ENCODE results near the gene SELENOP.
"Not testable (repeated sequence)": the region's sequence is repeated elsewhere in the genome, so short reads cannot be mapped to it uniquely, and the experiment has no call there.

SELENOP gene

GRCh38 chr5:42826757-42827515 lies 15.2 kb upstream of the SELENOP start:
- no peak for DNase-seq (ENCODE audit: low spot score)

- DNase-seq (ENCODE audit: low spot score), result no peak
Observed at GRCh38 chr5:42825422-42826148, 13.9 kb upstream of the SELENOP start.

GRCh38 chr5:42824347-42824976 lies 12.8 kb upstream of the SELENOP start:
- DNase-seq (ENCODE audit: low spot score), result no peak

- DNase-seq (ENCODE audit: low spot score), result no peak
Observed at GRCh38 chr5:42822548-42822947, 10.9 kb upstream of the SELENOP start.

GRCh38 chr5:42819745-42820144 lies 8.1 kb upstream of the SELENOP start:
- DNase-seq (ENCODE audit: low spot score), result no peak

GRCh38 chr5:42816546-42816945 lies 4.9 kb upstream of the SELENOP start:
- DNase-seq (ENCODE audit: low spot score), result not testable (repeated sequence)

DNA sequence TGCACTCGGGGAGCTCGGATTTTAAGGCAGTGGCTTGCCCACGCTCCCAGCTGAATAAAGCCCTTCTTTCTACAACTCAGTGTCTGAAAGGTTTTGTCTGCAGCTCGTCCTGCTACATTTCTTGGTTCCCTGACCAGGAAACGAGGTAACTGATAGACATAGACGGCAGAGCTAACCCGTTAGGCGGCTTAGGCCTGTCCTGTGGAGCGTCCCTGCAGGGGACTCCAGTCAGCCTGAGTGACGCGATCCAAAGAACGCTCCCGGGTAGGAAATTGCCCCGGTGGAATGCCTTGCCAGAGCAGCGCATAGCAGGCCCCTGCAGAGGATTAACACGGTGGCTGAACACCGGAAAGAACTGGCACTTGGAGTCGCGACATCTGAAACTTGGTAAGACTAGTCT lies 1.8 kb upstream of the SELENOP start:
- DNase-seq (ENCODE audit: low spot score), result peak; percentile 49

DNA sequence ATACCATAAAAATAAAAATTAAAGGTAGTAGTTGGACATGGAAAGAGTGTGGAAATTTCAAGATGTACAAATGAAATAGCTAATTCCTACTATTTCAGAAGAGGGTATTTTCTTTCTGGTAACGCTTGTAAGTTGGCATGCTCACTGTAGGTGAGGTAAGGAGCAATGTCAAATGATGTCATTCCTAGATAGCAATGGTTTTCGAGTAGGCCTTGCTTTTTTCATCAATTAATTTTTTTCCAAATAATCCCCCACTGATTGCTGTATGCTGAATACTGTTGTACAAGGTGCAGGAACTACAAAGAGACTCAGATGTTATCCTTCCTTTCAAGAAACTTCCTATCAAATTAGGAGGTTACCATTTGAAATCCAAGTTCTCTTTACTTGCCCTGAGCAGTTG lies 928 bp upstream of the SELENOP start:
- DNase-seq (ENCODE audit: low spot score), result no peak

DNA sequence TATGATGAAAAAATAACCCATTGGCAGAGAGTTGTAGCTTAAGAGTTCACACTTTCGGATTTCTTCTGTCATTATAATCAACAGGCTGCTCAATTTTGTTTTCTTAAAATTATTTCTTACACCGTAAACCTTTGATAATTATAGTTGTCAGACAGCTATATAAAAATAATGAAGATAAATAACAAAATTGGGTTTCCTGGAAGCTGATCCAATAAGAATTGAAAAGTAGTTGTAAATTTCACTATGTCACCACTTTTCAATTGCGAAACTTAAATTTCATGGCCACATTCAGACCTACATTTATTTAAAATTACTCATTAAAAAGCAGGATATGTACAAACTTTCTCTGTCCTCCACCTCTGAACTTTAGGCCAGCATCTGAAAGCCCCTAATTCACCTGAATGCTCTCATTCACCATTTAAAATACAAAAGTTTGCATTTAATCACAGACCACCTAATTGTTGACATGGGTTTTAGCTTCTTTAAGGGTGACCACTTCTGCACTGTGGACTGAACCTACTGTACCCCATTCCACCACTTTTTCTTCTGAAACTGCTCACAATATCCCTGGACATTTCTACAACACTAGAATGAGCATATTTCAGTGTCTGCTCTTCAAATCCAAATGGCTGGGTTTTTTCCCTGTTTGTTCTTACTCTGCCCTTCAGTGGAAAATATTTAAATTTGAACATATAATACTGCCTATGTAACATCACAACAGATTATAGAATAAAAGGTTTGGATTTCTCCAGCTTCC lies 680 bp downstream of the SELENOP start:
- peak; percentile 48 for DNase-seq (ENCODE audit: low spot score)

DNA sequence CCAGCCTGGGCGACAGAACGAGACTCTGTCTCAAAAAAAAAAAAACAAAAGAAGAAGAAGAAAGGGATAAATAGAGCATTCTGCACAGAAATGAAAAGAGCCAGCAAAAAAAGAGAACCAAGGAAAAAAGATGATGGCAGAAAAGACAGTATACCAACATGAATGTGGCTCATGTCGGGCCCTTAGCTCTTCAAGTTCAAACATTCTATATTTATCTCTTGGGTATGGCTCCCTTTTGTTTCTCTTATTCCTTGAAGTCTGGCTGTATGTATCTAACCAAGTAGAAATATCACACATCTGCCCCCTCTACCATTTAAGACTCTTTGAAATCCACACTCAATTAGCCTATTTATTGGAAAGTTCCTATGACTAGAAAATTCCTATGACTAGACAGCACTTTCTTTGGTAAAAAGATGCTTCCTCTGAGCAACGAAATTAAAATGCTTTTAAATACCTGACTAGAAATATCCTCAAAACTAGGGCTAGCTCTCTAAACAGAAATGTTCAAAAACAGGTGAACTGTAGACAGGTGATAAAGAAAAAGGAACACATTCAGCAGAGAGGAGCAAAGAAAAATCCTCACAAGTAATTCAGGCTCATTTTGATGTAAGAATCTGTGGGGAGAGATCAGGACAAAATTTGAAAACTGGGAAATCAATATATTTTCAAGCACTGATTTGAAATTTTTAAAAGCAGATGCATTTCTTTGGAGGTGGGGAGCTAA lies 2.6 kb downstream of the SELENOP start:
- DNase-seq (ENCODE audit: low spot score), result peak; percentile 41

GRCh38 chr5:42807722-42808447 lies 3.8 kb downstream of the SELENOP start:
- peak; percentile 85 for DNase-seq (ENCODE audit: low spot score)

DNA sequence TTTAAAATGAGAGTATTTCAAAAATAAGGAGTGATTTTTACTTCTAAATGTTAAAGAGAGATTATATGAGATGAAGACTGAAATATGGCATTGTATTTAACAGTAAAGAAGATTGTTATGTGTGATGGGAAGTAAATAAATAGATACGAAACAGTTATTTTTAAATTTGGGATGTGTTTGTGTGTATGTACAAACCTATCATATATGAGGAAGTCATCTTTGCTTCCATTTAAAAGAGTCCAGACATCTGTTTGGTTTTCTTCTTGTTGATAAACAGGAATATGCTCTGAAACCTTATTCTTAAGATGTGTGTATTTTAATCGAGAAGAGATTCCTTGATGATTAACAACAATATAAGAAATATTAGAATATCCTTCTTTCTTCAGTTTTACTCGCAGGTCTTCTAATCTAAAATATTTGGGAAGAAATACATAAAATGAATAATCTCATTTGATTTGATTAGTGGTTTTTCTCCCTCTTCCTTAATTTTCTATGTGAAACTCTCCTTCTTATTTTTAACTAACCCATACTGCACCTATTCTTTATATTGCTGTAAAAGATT lies 4.9 kb downstream of the SELENOP start:
- no peak for DNase-seq (ENCODE audit: low spot score)

DNA sequence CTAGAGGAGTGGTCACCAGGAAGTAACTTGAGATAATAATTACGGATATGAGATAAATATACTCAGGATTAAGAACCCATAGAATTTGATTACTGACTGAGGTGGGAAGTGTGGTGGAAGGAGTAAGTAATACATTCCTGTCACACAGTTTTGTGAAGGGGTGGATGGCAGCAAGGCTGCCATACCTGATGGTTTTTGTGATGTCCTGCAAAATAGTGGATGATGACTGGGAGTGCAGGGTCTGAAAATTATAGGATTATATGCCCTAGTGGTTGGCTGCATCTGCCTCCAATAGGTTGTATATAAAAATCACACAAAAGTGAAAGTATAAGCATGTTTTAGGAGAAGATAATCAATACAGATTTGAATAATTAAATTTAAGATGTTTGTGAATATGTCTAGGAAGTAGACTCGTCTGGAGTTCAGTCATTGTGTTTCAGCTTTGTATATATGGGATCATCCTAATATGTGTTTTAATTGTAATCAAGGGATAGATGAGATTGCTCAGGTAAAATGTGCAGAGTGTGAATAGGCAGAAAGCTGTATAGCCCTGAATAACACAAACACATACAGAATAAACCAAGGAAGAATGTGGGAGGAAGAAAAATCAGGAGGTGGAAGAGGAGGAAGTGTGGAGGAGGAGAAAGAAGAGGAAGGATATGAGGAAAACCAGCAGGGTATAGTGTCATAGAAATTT lies 5.5 kb downstream of the SELENOP start:
- DNase-seq (ENCODE audit: low spot score), result no peak

DNA sequence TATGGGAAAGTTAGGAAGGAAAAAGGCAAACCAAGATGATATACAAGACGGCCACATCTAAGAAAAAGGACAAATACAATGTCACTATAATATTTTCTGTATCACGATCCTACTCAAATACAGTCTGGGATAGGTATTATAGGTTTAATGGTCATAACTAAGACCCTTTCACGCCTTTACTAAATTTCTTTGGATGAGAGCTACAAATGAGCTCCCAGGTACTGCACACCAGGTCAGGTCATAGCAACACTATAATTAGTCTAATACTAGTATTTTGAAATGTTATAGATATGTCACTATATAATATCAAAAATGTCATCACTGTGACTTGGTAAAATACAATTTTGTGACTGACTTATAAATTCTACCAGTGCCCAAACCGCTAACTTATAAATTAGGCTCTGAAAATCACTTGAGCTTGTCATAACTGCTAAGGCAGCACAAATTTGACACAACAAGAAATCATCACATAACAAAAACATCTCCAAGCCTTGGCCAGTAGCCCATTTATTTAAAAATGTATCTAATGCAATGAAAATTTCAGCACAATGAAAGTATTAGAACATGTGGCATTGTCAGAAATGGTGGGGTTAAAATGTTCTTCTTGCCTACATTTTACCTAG lies 6.9 kb downstream of the SELENOP start:
- DNase-seq (ENCODE audit: low spot score), result no peak

- no peak for DNase-seq (ENCODE audit: low spot score)
Observed at GRCh38 chr5:42801516-42802166, 10.1 kb downstream of the SELENOP start.

- no peak for DNase-seq (ENCODE audit: low spot score)
Observed at GRCh38 chr5:42800748-42801330, 10.9 kb downstream of the SELENOP start.

DNA sequence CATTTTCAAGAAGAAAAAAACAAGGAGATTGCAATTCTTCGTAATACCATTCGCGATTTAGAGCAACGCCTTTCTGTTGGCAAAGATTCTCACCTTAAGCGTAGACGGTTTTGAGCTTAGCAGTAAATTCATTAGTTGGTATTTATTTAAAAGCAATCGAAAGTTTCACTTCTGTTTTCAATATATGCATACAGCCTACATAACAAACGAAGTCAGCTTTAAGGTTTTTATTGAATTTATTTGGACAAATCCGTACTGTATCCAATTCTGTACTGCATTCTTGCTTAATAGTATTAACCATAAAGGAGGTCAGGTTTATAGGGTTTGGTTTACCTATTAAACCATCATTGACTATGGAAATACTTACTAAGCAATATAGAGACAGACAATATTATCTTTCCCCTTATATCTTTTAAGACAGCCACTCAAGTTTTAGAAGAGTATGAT lies 12.0 kb downstream of the SELENOP start:
- no peak for DNase-seq (ENCODE audit: low spot score)

- no peak for DNase-seq (ENCODE audit: low spot score)
Observed at GRCh38 chr5:42799241-42799608, 12.5 kb downstream of the SELENOP start.

Data from pons (tissue), 1 donor.